ENCODE results near the gene BICDL2. TPM values are rescaled to one million over a fixed set of nuclear protein-coding genes. Genes with fewer than 3 reads are reported as not detected.

The BICDL2 gene
- total RNA-seq, 4 donors from 2014 or later = 58.4 to 77.6 (median 69.3) TPM

DNA sequence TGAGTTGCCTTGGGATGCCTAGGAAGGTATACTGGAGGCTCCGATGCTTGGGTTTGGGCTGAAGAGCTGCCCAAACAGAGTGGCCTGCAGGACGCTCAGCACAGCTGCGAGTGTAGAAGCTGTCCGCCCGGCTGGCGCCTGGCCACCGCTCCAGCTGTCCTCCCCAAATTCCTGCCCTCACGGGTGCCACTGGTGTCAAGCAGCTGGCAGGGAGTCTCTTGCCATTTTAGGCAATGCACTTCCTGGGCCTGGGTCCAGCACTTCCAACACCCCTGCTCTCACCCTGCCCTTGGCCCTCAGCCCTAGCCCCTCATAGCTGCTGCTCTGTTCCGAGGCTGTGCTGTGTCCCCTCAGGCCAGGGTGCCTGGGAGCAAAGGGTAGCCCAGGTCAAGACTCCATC is 51.3 kb downstream of the BICDL2 start:
- TF ChIP-seq EP300 (IDR thresholded peaks at IDR 0.05) = no peak
- Histone ChIP-seq H3K27me3 (peaks cover 34% of the 10 kb centered on the region), H3K4me1 (peaks cover 40% of the 10 kb centered on the region)

DNA sequence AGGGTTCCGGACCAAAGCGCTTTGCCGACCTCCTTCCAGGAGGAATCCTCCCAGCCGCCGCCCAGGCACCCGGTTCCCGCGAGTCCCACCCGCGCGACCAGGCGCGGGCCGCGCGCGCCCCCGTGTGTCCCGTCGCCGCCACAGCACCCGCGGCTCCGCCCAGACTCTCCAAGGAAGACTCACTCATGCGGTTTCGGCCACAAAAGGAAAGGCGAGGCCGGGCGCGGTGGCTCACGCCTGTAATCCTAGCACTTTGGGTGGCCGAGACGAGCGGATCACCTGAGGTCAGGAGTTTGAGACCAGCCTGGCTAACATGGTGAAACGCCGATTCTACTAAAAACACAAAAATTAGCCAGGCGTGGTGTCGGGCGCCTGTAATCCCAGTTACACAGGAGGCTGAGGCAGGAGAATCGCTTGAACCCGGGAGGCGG is 53.0 kb downstream of the BICDL2 start:
- Histone ChIP-seq H3K36me3 (no peaks in the 10 kb centered on the region), H3K27ac (no peak overlapping the region), H3K9me3 (no peaks in the 10 kb centered on the region), H3K4me1 (peaks cover 48% of the 10 kb centered on the region), H3K4me3 (peak overlapping the region; percentile 23), H3K27me3 (peaks cover 26% of the 10 kb centered on the region)
- 10% methylated on average over 33 of the region's 42 CpGs for WGBS
- TF ChIP-seq, protein P1, sequence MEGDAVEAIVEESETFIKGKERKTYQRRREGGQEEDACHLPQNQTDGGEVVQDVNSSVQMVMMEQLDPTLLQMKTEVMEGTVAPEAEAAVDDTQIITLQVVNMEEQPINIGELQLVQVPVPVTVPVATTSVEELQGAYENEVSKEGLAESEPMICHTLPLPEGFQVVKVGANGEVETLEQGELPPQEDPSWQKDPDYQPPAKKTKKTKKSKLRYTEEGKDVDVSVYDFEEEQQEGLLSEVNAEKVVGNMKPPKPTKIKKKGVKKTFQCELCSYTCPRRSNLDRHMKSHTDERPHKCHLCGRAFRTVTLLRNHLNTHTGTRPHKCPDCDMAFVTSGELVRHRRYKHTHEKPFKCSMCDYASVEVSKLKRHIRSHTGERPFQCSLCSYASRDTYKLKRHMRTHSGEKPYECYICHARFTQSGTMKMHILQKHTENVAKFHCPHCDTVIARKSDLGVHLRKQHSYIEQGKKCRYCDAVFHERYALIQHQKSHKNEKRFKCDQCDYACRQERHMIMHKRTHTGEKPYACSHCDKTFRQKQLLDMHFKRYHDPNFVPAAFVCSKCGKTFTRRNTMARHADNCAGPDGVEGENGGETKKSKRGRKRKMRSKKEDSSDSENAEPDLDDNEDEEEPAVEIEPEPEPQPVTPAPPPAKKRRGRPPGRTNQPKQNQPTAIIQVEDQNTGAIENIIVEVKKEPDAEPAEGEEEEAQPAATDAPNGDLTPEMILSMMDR (IDR thresholded peaks at IDR 0.05) = peak; percentile 74 to 99
- no peak for TF ChIP-seq POLR2A (IDR thresholded peaks at IDR 0.05)
- DNase-seq (ENCODE audit: low spot score in 2 of 2) = peak; percentile 85 to 90

More for the DNA sequence above, 51.3 kb downstream of the BICDL2 start:
- Histone ChIP-seq H3K9me3 (no peaks in the 10 kb centered on the region), H3K4me3 (no peak overlapping the region), H3K27ac (no peak overlapping the region), H3K36me3 (no peaks in the 10 kb centered on the region)
- no peak for DNase-seq (ENCODE audit: low spot score in 2 of 2)
- 54% methylated on average over 3 of the region's 9 CpGs for WGBS

DNA sequence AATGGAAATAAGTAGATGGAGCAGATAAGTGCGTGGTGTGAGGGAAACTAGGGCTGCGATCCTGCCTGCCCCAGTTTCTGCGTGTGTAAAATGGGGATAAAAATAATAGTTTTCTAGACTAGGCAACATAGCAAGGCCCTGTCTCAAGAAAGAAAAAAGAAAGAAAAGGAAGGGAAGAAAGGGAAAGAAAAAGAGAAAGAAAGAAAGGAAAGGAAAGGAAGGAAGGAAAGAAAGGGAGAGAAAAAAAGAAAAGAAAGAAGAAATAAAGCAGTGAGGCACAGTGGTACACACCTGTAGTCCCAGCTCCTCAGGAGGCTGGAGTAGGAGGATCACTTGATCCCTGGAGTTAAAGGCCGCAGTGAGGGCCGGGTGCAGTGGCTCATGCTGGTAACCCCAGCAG is 54.3 kb downstream of the BICDL2 start:
- TF ChIP-seq POLR2AphosphoS5 (IDR thresholded peaks at IDR 0.05) (no peak), POLR2A (IDR thresholded peaks at IDR 0.05) (no peak), EP300 (IDR thresholded peaks at IDR 0.05) (no peak)
- TF ChIP-seq, protein P1 (IDR thresholded peaks at IDR 0.05) = no peak
- peaks cover 13% of the 10 kb centered on the region for H3K27me3 ChIP-seq
- 65% methylated on average over 5 of the region's 5 CpGs for WGBS
- peaks cover 48% of the 10 kb centered on the region for H3K4me1 ChIP-seq
- no peaks in the 10 kb centered on the region for H3K36me3 ChIP-seq
- no peak for DNase-seq (ENCODE audit: low spot score in 2 of 2)
- no peak overlapping the region for H3K4me3 ChIP-seq
- H3K27ac ChIP-seq = no peak overlapping the region
- H3K9me3 ChIP-seq = no peaks in the 10 kb centered on the region

DNA sequence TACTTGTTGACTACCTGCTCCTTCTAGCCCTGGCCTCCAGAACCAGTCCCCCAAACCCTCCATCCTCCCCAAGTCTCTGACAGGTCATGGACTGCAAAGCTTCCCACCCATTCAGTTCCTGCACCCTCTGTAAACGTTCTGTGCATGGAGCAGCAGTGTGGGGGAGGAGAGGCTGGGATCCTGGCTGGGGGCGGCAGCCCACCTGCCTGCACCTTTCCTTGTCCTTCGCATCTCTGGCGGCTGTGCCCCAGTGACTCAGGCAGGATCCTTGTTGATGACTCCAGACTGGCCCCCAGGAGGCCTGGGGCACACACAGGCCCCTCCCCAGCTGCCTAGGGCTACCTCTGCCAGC is 54.9 kb downstream of the BICDL2 start:
- no peak overlapping the region for H3K27ac ChIP-seq
- H3K9me3 ChIP-seq = no peaks in the 10 kb centered on the region
- DNase-seq (ENCODE audit: low spot score in 2 of 2) = no peak
- H3K36me3 ChIP-seq = no peaks in the 10 kb centered on the region
- no peak for TF ChIP-seq POLR2A (IDR thresholded peaks at IDR 0.05)
- TF ChIP-seq, protein P1 (IDR thresholded peaks at IDR 0.05) = no peak
- H3K27me3 ChIP-seq = peaks cover 7% of the 10 kb centered on the region
- H3K4me1 ChIP-seq = peaks cover 45% of the 10 kb centered on the region
- H3K4me3 ChIP-seq = no peak overlapping the region
- WGBS = 80% methylated on average over 4 of the region's 4 CpGs

DNA sequence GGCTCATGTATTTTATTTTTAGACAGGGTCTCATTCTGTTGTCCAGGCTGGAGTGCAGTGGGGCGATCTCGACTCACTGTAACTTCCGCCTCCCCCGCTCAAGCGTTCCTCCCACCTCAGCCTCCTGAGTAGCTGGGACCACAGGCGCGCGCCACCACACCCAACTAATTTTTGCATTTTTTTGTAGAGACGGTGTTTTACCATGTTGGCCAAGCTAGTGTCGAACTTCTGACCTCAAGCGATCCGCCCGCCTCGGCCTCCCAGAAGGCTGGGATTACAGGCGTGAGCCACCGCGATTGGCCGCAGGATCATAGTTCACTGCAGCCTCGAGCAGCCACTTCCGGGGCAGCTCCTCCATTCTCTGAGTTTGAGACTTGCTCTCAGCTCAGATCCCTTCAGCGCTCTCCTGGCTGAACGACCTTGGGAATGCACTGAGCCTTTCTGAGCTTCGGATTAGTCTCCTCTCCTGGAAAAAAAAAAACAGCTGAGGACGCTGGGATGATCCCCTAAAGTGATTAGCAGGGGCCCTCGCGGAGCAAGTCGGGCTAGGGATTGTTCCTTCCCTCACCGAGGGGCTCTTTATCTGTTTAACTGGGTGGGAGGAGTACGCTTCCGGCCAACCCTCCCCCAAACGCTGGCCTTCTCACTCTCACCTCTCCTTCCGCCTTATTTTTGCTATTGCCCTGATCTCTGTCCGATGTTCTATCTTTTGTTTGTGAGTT is 55.4 kb downstream of the BICDL2 start:
- Histone ChIP-seq H3K27ac (no peak overlapping the region), H3K36me3 (no peaks in the 10 kb centered on the region), H3K4me3 (peak overlapping the region; percentile 80), H3K27me3 (peaks cover 7% of the 10 kb centered on the region), H3K9me3 (no peaks in the 10 kb centered on the region), H3K4me1 (peaks cover 39% of the 10 kb centered on the region)
- no peak for DNase-seq (ENCODE audit: low spot score in 2 of 2)
- TF ChIP-seq POLR2AphosphoS5 (IDR thresholded peaks at IDR 0.05) (no peak), EP300 (IDR thresholded peaks at IDR 0.05) (no peak), POLR2A (IDR thresholded peaks at IDR 0.05) (no peak)
- TF ChIP-seq, protein P1 (IDR thresholded peaks at IDR 0.05) = no peak
- 67% methylated on average over 31 of the region's 33 CpGs for WGBS

Data from suprapubic skin (tissue), 4 donors.